HG02884 (cell line): Measurements from ENCODE around the gene AP1AR.
"Not testable (repeated sequence)": the region's sequence is repeated elsewhere in the genome, so short reads cannot be mapped to it uniquely, and the experiment has no call there.

ENCODE experiments used
- ATAC-seq: cut with Tn5 transposase; IDR thresholded peaks from one replicate; pipeline ENCODE4 v1.9.1; 2021; ENCODE audit warnings: mild to moderate bottlenecking, moderate library complexity; ENCODE audit not compliant: unreplicated experiment

The AP1AR gene

GRCh38 chr4:112231779-112232713 is at the start of gene AP1AR:
Gene AP1AR (plus strand): TSS chr4:112231787. CDS start chr4:112232092, 305 bp downstream.
- peak; percentile 49 for ATAC-seq

- no peak for ATAC-seq
Observed at GRCh38 chr4:112182604-112183003, 49.0 kb upstream of the AP1AR start.

GRCh38 chr4:112183252-112183651 is 48.3 kb upstream of the AP1AR start:
- no peak for ATAC-seq

GRCh38 chr4:112184438-112184837 is 47.1 kb upstream of the AP1AR start:
- ATAC-seq: peak; percentile 62

- ATAC-seq: peak; percentile 68
Observed at GRCh38 chr4:112185334-112185733, 46.3 kb upstream of the AP1AR start.

GRCh38 chr4:112185740-112186670 is 45.6 kb upstream of the AP1AR start:
- ATAC-seq: no peak

GRCh38 chr4:112189754-112190153 is 41.8 kb upstream of the AP1AR start:
- no peak for ATAC-seq

- no peak for ATAC-seq
Observed at GRCh38 chr4:112190684-112191083, 40.9 kb upstream of the AP1AR start.

GRCh38 chr4:112196461-112196860 is 35.1 kb upstream of the AP1AR start:
- no peak for ATAC-seq

GRCh38 chr4:112199041-112199440 is 32.5 kb upstream of the AP1AR start:
- ATAC-seq: peak; percentile 3

GRCh38 chr4:112201915-112202505 is 29.6 kb upstream of the AP1AR start:
- ATAC-seq: peak; percentile 49

GRCh38 chr4:112203593-112203992 is 28.0 kb upstream of the AP1AR start:
- no peak for ATAC-seq

- ATAC-seq: no peak
Observed at GRCh38 chr4:112206431-112206830, 25.2 kb upstream of the AP1AR start.

- ATAC-seq: not testable (repeated sequence)
Observed at GRCh38 chr4:112208137-112209095, 23.2 kb upstream of the AP1AR start.

GRCh38 chr4:112210777-112211176 is 20.8 kb upstream of the AP1AR start:
- ATAC-seq: no peak

- peak; percentile 64 for ATAC-seq
Observed at GRCh38 chr4:112213091-112213490, 18.5 kb upstream of the AP1AR start.

GRCh38 chr4:112213856-112214255 is 17.7 kb upstream of the AP1AR start:
- ATAC-seq: no peak

GRCh38 chr4:112214390-112215264 is 17.0 kb upstream of the AP1AR start:
- no peak for ATAC-seq

- ATAC-seq: no peak
Observed at GRCh38 chr4:112219826-112220366, 11.7 kb upstream of the AP1AR start.
